Keratinocyte (primary cell): Measurements from ENCODE around the gene HACD1. TPM values are rescaled to one million over a fixed set of nuclear protein-coding genes. Genes with fewer than 3 reads are reported as not detected.
A peak's percentile ranks its signal among the peaks of the same experiment; 100 is the strongest.

Source experiments
- DNase-seq: peaks from one replicate; pipeline ENCODE4 v3.0.0-alpha.2; 2011; ENCODE audit warnings: low read depth, missing footprints, low spot score
- FAIRE-seq: peaks from 2 replicates; lab custom pipeline; 2011; peaks lifted over from hg19 to GRCh38; lab: Jason Lieb, UNC
- H2AFZ ChIP-seq: 2 replicates; pipeline ENCODE4 v1.6.0; 2012; ENCODE audit warnings: low read length, control low read depth, inconsistent platforms; ENCODE audit not compliant: control insufficient read depth
- H3K27ac ChIP-seq: 2 replicates; pipeline ENCODE4 v1.5.1; 2011; ENCODE audit warnings: low read length; ENCODE audit not compliant: control insufficient read depth, insufficient read depth
- H3K27me3 ChIP-seq: 3 replicates; pipeline ENCODE4 v1.6.0; 2011; ENCODE audit warnings: low read length; ENCODE audit not compliant: control insufficient read depth, insufficient read depth; ENCODE audit errors: extremely low read depth
- H3K36me3 ChIP-seq, 2 experiments: 2 replicates in 1 of 2; 3 replicates in 1 of 2; pipeline ENCODE4 v1.5.1; 2011; ENCODE audit warnings: low read length in 2 of 2, mild to moderate bottlenecking in 1 of 2; ENCODE audit not compliant: control insufficient read depth in 2 of 2, insufficient read depth in 2 of 2; ENCODE audit errors: extremely low read depth in 1 of 2
- H3K4me1 ChIP-seq: 3 replicates; pipeline ENCODE4 v1.5.1; 2011; ENCODE audit warnings: low read length; ENCODE audit not compliant: control insufficient read depth, insufficient read depth; ENCODE audit errors: extremely low read depth
- H3K4me2 ChIP-seq: 3 replicates; pipeline ENCODE4 v1.6.0; 2011; ENCODE audit warnings: low read depth, low read length; ENCODE audit not compliant: control insufficient read depth, insufficient read depth; ENCODE audit errors: extremely low read depth
- H3K4me3 ChIP-seq, 3 experiments: fragments of 200-600 bp in 1 of 3; sonication (generic) in 1 of 3; 2 replicates in 2 of 3; 3 replicates in 1 of 3; pipeline ENCODE4 v1.5.1; 2011 to 2016; ENCODE audit warnings: low read length in 3 of 3, mild to moderate bottlenecking in 3 of 3, control low read depth in 2 of 3, inconsistent platforms in 1 of 3, low read depth in 1 of 3, mixed read lengths in 1 of 3, mixed run types in 1 of 3, moderate library complexity in 1 of 3; ENCODE audit not compliant: control insufficient read depth in 2 of 3, insufficient read depth in 2 of 3; ENCODE audit errors: extremely low read depth in 1 of 3
- H3K79me2 ChIP-seq: 2 replicates; pipeline ENCODE4 v1.6.0; 2012; ENCODE audit warnings: low read length; ENCODE audit not compliant: control insufficient read depth, insufficient read depth
- H3K9ac ChIP-seq: 3 replicates; pipeline ENCODE4 v1.6.0; 2011; ENCODE audit warnings: low read length; ENCODE audit not compliant: control insufficient read depth, insufficient read depth; ENCODE audit errors: extremely low read depth
- H3K9me1 ChIP-seq: 3 replicates; pipeline ENCODE4 v1.6.0; 2011; ENCODE audit warnings: low read length; ENCODE audit not compliant: control insufficient read depth, insufficient read depth; ENCODE audit errors: extremely low read depth
- H3K9me3 ChIP-seq: 2 replicates; pipeline ENCODE4 v1.5.1; 2012; ENCODE audit warnings: low read depth, low read length; ENCODE audit not compliant: control insufficient read depth
- H4K20me1 ChIP-seq: 3 replicates; pipeline ENCODE4 v1.6.0; 2011; ENCODE audit warnings: low read length; ENCODE audit not compliant: control insufficient read depth, insufficient read depth; ENCODE audit errors: extremely low read depth
- CTCF ChIP-seq, 3 experiments: IDR thresholded peaks in 1 of 3; conservative IDR thresholded peaks in 1 of 3; optimal IDR thresholded peaks in 1 of 3; 2 replicates in 2 of 3; 3 replicates in 1 of 3; pipeline versions ENCODE3 to v1.5.1; 2011; ENCODE audit warnings: low read length in 3 of 3, mild to moderate bottlenecking in 3 of 3, moderate library complexity in 2 of 3, control low read depth in 1 of 3, inconsistent platforms in 1 of 3; ENCODE audit not compliant: insufficient read depth in 2 of 3; ENCODE audit errors: extremely low read depth in 1 of 3
- EZH2 ChIP-seq: IDR thresholded peaks from one replicate; pipeline ENCODE4 v1.6.1; 2012; ENCODE audit warnings: inconsistent platforms, mild to moderate bottlenecking, low read length, moderate library complexity
- dilution Hi-C: fragments of 300-500 bp; cut with MboI; formaldehyde crosslinking; loops from one replicate; pipeline ENCODE4 v1.7.0; 2020; ENCODE audit warnings: low sequenced_read_pairs; ENCODE audit not compliant: extremely low pct_ligation_motif_present
- polyA plus RNA-seq, 5 experiments: library from polyadenylated mRNA; depleted of rRNA in 3 of 5; stranded (reverse) in 3 of 5; stranded (forward) in 1 of 5; unstranded in 1 of 5; fragments of >200 nt; gene quantifications; 1 replicate in 1 of 5; 2 replicates in 3 of 5; 3 replicates in 1 of 5; pipeline versions ENCODE4 v1.2.1 to v1.2.3, GENCODE V29; 2011 to 2012; ENCODE audit warnings: missing spikeins in 2 of 5, low read depth in 1 of 5, low replicate concordance in 1 of 5

Gene HACD1
- polyA plus RNA-seq, 1 donor (not counting 4 experiments of a cell fraction or from before 2014, with no cell fraction given), result 46.3 TPM

GRCh38 chr10:17655567-17656146, 38.5 kb upstream of the HACD1 start:
- H3K9me3 ChIP-seq, result no peaks in the 10 kb centered on the region
- peaks cover 95% of the 10 kb centered on the region for H3K79me2 ChIP-seq
- dilution Hi-C loops, result no loop called here
- H3K36me3 ChIP-seq, result peaks cover 0 to 2% of the 10 kb centered on the region in 2 experiments
- FAIRE-seq (peak; percentile 17), DNase-seq (no peak)
- no peak overlapping the region for H3K4me3 ChIP-seq
- no peak overlapping the region for H3K4me2 ChIP-seq
- TF ChIP-seq CTCF (optimal IDR thresholded peaks at IDR 0.05 in 1 of 3, IDR thresholded peaks at IDR 0.05 in 1 of 3, conservative IDR thresholded peaks at IDR 0.05 in 1 of 3; ENCODE audit: extremely low read depth in 1 of 3, insufficient read depth in 2 of 3, low read length in 3 of 3) (no peak), EZH2 (no peak)
- H4K20me1 ChIP-seq, result no peaks in the 10 kb centered on the region
- H2AFZ ChIP-seq, result no peak overlapping the region
- H3K27ac ChIP-seq, result no peak overlapping the region
- H3K27me3 ChIP-seq, result no peaks in the 10 kb centered on the region
- H3K9ac ChIP-seq, result no peak overlapping the region
- no peaks in the 10 kb centered on the region for H3K9me1 ChIP-seq
- H3K4me1 ChIP-seq, result peaks cover 14% of the 10 kb centered on the region

- Histone ChIP-seq H3K9ac (no peak overlapping the region), H2AFZ (no peak overlapping the region), H3K4me1 (peaks cover 14% of the 10 kb centered on the region), H3K27me3 (no peaks in the 10 kb centered on the region), H3K9me1 (no peaks in the 10 kb centered on the region), H4K20me1 (no peaks in the 10 kb centered on the region), H3K79me2 (peaks cover 97% of the 10 kb centered on the region), H3K36me3 (peaks cover 0 to 2% of the 10 kb centered on the region in 2 experiments), H3K4me3 (no peak overlapping the region), H3K9me3 (no peaks in the 10 kb centered on the region), H3K4me2 (no peak overlapping the region), H3K27ac (no peak overlapping the region)
- dilution Hi-C loops, result no loop called here
- FAIRE-seq (no peak), DNase-seq (no peak)
- TF ChIP-seq EZH2 (no peak), CTCF (optimal IDR thresholded peaks at IDR 0.05 in 1 of 3, IDR thresholded peaks at IDR 0.05 in 1 of 3, conservative IDR thresholded peaks at IDR 0.05 in 1 of 3; ENCODE audit: extremely low read depth in 1 of 3, insufficient read depth in 2 of 3, low read length in 3 of 3) (no peak)
These were observed 37.8 kb upstream of the HACD1 start for GRCh38 chr10:17655009-17655408.
